OCI-LY1 (cell line): ENCODE measurements around the gene CDKL5.

Experiments used
- H2AFZ ChIP-seq: fragments of 200-600 bp; sonication (generic), shearing (Covaris generic); 2 replicates; pipeline ENCODE4 v1.6.0; 2014; ENCODE audit warnings: antibody characterized with exemption, mild to moderate bottlenecking, low read length
- H3F3A ChIP-seq: fragments of 200-600 bp; sonication (generic), shearing (Covaris generic); 2 replicates; pipeline ENCODE4 v1.6.0; 2014; ENCODE audit warnings: mild to moderate bottlenecking, antibody characterized with exemption, low read length, moderate library complexity; ENCODE audit not compliant: insufficient read depth
- H3K27ac ChIP-seq: fragments of 200-600 bp; sonication (generic); 2 replicates; pipeline ENCODE4 v1.5.1; 2014; ENCODE audit warnings: low read length, mixed run types, mild to moderate bottlenecking, low read depth; ENCODE audit not compliant: poor library complexity, severe bottlenecking
- H3K27me3 ChIP-seq: fragments of 200-600 bp; sonication (generic); 2 replicates; pipeline ENCODE4 v1.6.0; 2014; ENCODE audit warnings: antibody characterized with exemption, mild to moderate bottlenecking, low read length, moderate library complexity; ENCODE audit not compliant: insufficient read depth
- H3K36me3 ChIP-seq: fragments of 200-600 bp; sonication (generic); 2 replicates; pipeline ENCODE4 v1.6.1; 2014; ENCODE audit warnings: mild to moderate bottlenecking, antibody characterized with exemption, low read length, moderate library complexity, mixed read lengths; ENCODE audit not compliant: insufficient read depth
- H3K4me1 ChIP-seq: fragments of 200-600 bp; sonication (generic); 2 replicates; pipeline ENCODE4 v1.5.1; 2014; ENCODE audit warnings: mild to moderate bottlenecking, low read length, moderate library complexity; ENCODE audit not compliant: insufficient read depth, severe bottlenecking
- H3K4me2 ChIP-seq: fragments of 200-600 bp; sonication (generic), shearing (Covaris generic); 2 replicates; pipeline ENCODE4 v1.6.1; 2014; ENCODE audit warnings: low read length
- H3K4me3 ChIP-seq: fragments of 200-600 bp; sonication (generic); 2 replicates; pipeline ENCODE4 v1.5.1; 2014; ENCODE audit warnings: low read length, low read depth, mild to moderate bottlenecking, mixed read lengths; ENCODE audit not compliant: poor library complexity, severe bottlenecking
- H3K79me2 ChIP-seq: fragments of 200-600 bp; shearing (Covaris generic); 2 replicates; pipeline ENCODE4 v1.6.1; 2016; ENCODE audit warnings: mixed run types, low read length, mixed read lengths; ENCODE audit not compliant: insufficient read depth
- H3K9ac ChIP-seq: fragments of 200-600 bp; sonication (generic), shearing (Covaris generic); 2 replicates; pipeline ENCODE4 v1.6.1; 2014; ENCODE audit warnings: mild to moderate bottlenecking, low read length, mixed read lengths
- H3K9me2 ChIP-seq: fragments of 200-600 bp; sonication (generic), shearing (Covaris generic); 2 replicates; pipeline ENCODE4 v1.6.1; 2014; ENCODE audit warnings: low read depth, mild to moderate bottlenecking, low read length, mixed read lengths
- H3K9me3 ChIP-seq: fragments of 200-600 bp; shearing (Covaris generic); 2 replicates; pipeline ENCODE4 v1.6.1; 2014; ENCODE audit warnings: low read length, mixed read lengths
- H4K20me1 ChIP-seq: fragments of 200-600 bp; sonication (generic), shearing (Covaris generic); 2 replicates; pipeline ENCODE4 v1.6.0; 2016; ENCODE audit warnings: mild to moderate bottlenecking, low read length; ENCODE audit not compliant: insufficient read depth
- CTCF ChIP-seq: fragments of 200-600 bp; sonication (generic), shearing (Covaris generic); IDR thresholded peaks from 2 replicates; pipeline ENCODE4 v1.5.1; 2017; ENCODE audit warnings: mild to moderate bottlenecking, antibody characterized with exemption, low read length, moderate library complexity, mixed read lengths
- EZH2 ChIP-seq: fragments of 200-600 bp; sonication (generic), shearing (Covaris generic); IDR thresholded peaks from 2 replicates; pipeline ENCODE4 v1.8.0; 2017; ENCODE audit warnings: borderline replicate concordance, mixed run types, mild to moderate bottlenecking, antibody characterized with exemption, low read length, moderate library complexity, mixed read lengths

The CDKL5 gene

GRCh38 chrX:18542905-18543304 lies 117.5 kb downstream of the CDKL5 start:
- no peaks in the 10 kb centered on the region for H3K4me1 ChIP-seq
- H2AFZ ChIP-seq: no peak overlapping the region
- H3K9ac ChIP-seq: no peak overlapping the region
- no peaks in the 10 kb centered on the region for H4K20me1 ChIP-seq
- no peak overlapping the region for H3K4me2 ChIP-seq
- no peaks in the 10 kb centered on the region for H3K36me3 ChIP-seq
- TF ChIP-seq EZH2 (no peak), CTCF (no peak)
- no peaks in the 10 kb centered on the region for H3F3A ChIP-seq
- H3K9me3 ChIP-seq: no peaks in the 10 kb centered on the region
- H3K27me3 ChIP-seq: no peaks in the 10 kb centered on the region
- H3K4me3 ChIP-seq: no peak overlapping the region
- H3K79me2 ChIP-seq: no peaks in the 10 kb centered on the region
- no peak overlapping the region for H3K27ac ChIP-seq
- no peaks in the 10 kb centered on the region for H3K9me2 ChIP-seq

GRCh38 chrX:18543738-18544137 lies 118.3 kb downstream of the CDKL5 start:
- no peak overlapping the region for H3K4me2 ChIP-seq
- H4K20me1 ChIP-seq: no peaks in the 10 kb centered on the region
- H3K4me1 ChIP-seq: no peaks in the 10 kb centered on the region
- H3K9me3 ChIP-seq: no peaks in the 10 kb centered on the region
- no peak for TF ChIP-seq EZH2
- TF ChIP-seq CTCF: no peak
- H2AFZ ChIP-seq: no peak overlapping the region
- no peaks in the 10 kb centered on the region for H3F3A ChIP-seq
- H3K36me3 ChIP-seq: no peaks in the 10 kb centered on the region
- H3K9me2 ChIP-seq: no peaks in the 10 kb centered on the region
- no peaks in the 10 kb centered on the region for H3K79me2 ChIP-seq
- no peak overlapping the region for H3K9ac ChIP-seq
- H3K27me3 ChIP-seq: no peaks in the 10 kb centered on the region
- no peak overlapping the region for H3K4me3 ChIP-seq
- H3K27ac ChIP-seq: no peak overlapping the region

- H3K9me2 ChIP-seq: no peaks in the 10 kb centered on the region
- no peaks in the 10 kb centered on the region for H4K20me1 ChIP-seq
- TF ChIP-seq CTCF (no peak), EZH2 (no peak)
- no peaks in the 10 kb centered on the region for H3K79me2 ChIP-seq
- no peaks in the 10 kb centered on the region for H3K27me3 ChIP-seq
- no peak overlapping the region for H3K4me3 ChIP-seq
- H3K9me3 ChIP-seq: no peaks in the 10 kb centered on the region
- H2AFZ ChIP-seq: no peak overlapping the region
- H3F3A ChIP-seq: no peaks in the 10 kb centered on the region
- H3K36me3 ChIP-seq: no peaks in the 10 kb centered on the region
- no peak overlapping the region for H3K4me2 ChIP-seq
- no peaks in the 10 kb centered on the region for H3K4me1 ChIP-seq
- H3K9ac ChIP-seq: no peak overlapping the region
- no peak overlapping the region for H3K27ac ChIP-seq
Measured at GRCh38 chrX:18545771-18546170, 120.4 kb downstream of the CDKL5 start.
